MM.1S (cell line): ENCODE results near the gene ADGRV1.

Source experiments
- DNase-seq: peaks from one replicate; pipeline ENCODE4 v3.0.0-alpha.2; 2015
- H2AFZ ChIP-seq: fragments of 300-600 bp; sonication (generic); 2 replicates; pipeline ENCODE4 v1.6.0; 2016; ENCODE audit warnings: antibody characterized with exemption, low read length
- H3F3A ChIP-seq: fragments of 300-600 bp; sonication (generic); 2 replicates; pipeline ENCODE4 v1.6.1; 2016; ENCODE audit warnings: mild to moderate bottlenecking, antibody characterized with exemption, low read length, moderate library complexity, mixed read lengths; ENCODE audit not compliant: insufficient read depth
- H3K27ac ChIP-seq: fragments of 300-600 bp; sonication (generic); 2 replicates; pipeline ENCODE4 v1.5.1; 2016; ENCODE audit warnings: mild to moderate bottlenecking, low read length
- H3K27me3 ChIP-seq: fragments of 300-600 bp; sonication (generic); replicated peaks from 2 replicates; pipeline ENCODE4 v1.6.0; 2016; ENCODE audit warnings: low read length; ENCODE audit not compliant: insufficient read depth
- H3K36me3 ChIP-seq: fragments of 300-600 bp; sonication (generic); replicated peaks from 2 replicates; pipeline ENCODE4 v1.6.1; 2016; ENCODE audit warnings: mild to moderate bottlenecking, low read length, mixed read lengths; ENCODE audit not compliant: insufficient read depth
- H3K4me1 ChIP-seq: fragments of 300-600 bp; sonication (generic); 2 replicates; pipeline ENCODE4 v1.6.1; 2016; ENCODE audit warnings: low read length, mixed read lengths
- H3K4me2 ChIP-seq: fragments of 300-600 bp; sonication (generic); 2 replicates; pipeline ENCODE4 v1.6.0; 2016; ENCODE audit warnings: low read depth, low read length
- H3K4me3 ChIP-seq: fragments of 300-600 bp; sonication (generic); 2 replicates; pipeline ENCODE4 v1.5.1; 2016; ENCODE audit warnings: low read length, mixed read lengths
- H3K79me2 ChIP-seq: fragments of 300-600 bp; sonication (generic); 2 replicates; pipeline ENCODE4 v1.6.1; 2016; ENCODE audit warnings: mixed run types, low read length, mixed read lengths
- H3K9ac ChIP-seq: fragments of 300-600 bp; sonication (generic); 2 replicates; pipeline ENCODE4 v1.6.1; 2016; ENCODE audit warnings: low read length, mixed read lengths
- H3K9me2 ChIP-seq: fragments of 300-600 bp; sonication (generic); replicated peaks from 2 replicates; pipeline ENCODE4 v1.6.1; 2016; ENCODE audit warnings: mild to moderate bottlenecking, low read length, mixed read lengths; ENCODE audit not compliant: insufficient read depth
- H3K9me3 ChIP-seq: fragments of 300-600 bp; sonication (generic); replicated peaks from 2 replicates; pipeline ENCODE4 v1.6.1; 2016; ENCODE audit warnings: mild to moderate bottlenecking, low read length, mixed read lengths; ENCODE audit not compliant: insufficient read depth
- H4K20me1 ChIP-seq: fragments of 300-600 bp; sonication (generic); 2 replicates; pipeline ENCODE4 v1.6.1; 2016; ENCODE audit warnings: mild to moderate bottlenecking, low read length, moderate library complexity, mixed read lengths; ENCODE audit not compliant: insufficient read depth
- EZH2 ChIP-seq: fragments of 300-600 bp; sonication (generic); optimal IDR thresholded peaks from 2 replicates; pipeline ENCODE3; 2017; ENCODE audit warnings: low read depth, mild to moderate bottlenecking, antibody characterized with exemption, low read length, mixed read lengths
- EZH2phosphoT487 ChIP-seq: fragments of 300-600 bp; sonication (generic); IDR thresholded peaks from 2 replicates; pipeline ENCODE4 v1.6.1; 2018; ENCODE audit warnings: antibody characterized with exemption, low read length
- TF ChIP-seq, protein P1 (sequence below): fragments of 300-600 bp; sonication (generic); IDR thresholded peaks from 2 replicates; pipeline ENCODE4 v1.5.1; 2016; ENCODE audit warnings: antibody characterized with exemption, low read length, mixed read lengths

ADGRV1 gene

DNA sequence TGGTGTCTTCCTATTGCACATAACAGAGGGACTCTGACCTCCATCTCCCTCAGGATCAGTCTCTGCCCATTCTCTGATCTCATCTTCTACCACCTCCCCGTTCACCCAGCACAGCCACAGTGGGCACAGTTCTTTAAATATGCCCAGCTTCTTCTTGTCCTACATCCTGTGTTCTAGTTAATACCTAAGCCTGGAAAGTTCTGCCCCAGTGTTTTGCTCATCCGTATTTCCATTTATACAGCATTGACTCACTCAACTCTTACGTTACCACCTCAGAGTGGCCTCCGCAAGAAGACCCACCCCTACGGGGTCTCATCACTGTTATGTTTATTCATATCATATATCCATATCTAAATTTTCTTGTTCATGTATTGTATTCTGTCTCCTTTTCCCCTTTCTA, 315.5 kb downstream of the ADGRV1 start:
- DNase-seq, result no peak
- H3K9ac ChIP-seq, result no peak overlapping the region
- H2AFZ ChIP-seq, result no peak overlapping the region
- no peaks in the 10 kb centered on the region for H3K9me2 ChIP-seq
- no peak overlapping the region for H3K27ac ChIP-seq
- H3K4me2 ChIP-seq, result no peak overlapping the region
- no peak overlapping the region for H3K4me3 ChIP-seq
- H3K27me3 ChIP-seq, result no peaks in the 10 kb centered on the region
- no peaks in the 10 kb centered on the region for H3K9me3 ChIP-seq
- no peaks in the 10 kb centered on the region for H3K79me2 ChIP-seq
- H3K4me1 ChIP-seq, result no peaks in the 10 kb centered on the region
- H3K36me3 ChIP-seq, result no peaks in the 10 kb centered on the region
- H4K20me1 ChIP-seq, result no peaks in the 10 kb centered on the region
- TF ChIP-seq EZH2 (no peak), EZH2phosphoT487 (no peak)
- TF ChIP-seq, protein P1, sequence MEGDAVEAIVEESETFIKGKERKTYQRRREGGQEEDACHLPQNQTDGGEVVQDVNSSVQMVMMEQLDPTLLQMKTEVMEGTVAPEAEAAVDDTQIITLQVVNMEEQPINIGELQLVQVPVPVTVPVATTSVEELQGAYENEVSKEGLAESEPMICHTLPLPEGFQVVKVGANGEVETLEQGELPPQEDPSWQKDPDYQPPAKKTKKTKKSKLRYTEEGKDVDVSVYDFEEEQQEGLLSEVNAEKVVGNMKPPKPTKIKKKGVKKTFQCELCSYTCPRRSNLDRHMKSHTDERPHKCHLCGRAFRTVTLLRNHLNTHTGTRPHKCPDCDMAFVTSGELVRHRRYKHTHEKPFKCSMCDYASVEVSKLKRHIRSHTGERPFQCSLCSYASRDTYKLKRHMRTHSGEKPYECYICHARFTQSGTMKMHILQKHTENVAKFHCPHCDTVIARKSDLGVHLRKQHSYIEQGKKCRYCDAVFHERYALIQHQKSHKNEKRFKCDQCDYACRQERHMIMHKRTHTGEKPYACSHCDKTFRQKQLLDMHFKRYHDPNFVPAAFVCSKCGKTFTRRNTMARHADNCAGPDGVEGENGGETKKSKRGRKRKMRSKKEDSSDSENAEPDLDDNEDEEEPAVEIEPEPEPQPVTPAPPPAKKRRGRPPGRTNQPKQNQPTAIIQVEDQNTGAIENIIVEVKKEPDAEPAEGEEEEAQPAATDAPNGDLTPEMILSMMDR, result no peak
- no peaks in the 10 kb centered on the region for H3F3A ChIP-seq

DNA sequence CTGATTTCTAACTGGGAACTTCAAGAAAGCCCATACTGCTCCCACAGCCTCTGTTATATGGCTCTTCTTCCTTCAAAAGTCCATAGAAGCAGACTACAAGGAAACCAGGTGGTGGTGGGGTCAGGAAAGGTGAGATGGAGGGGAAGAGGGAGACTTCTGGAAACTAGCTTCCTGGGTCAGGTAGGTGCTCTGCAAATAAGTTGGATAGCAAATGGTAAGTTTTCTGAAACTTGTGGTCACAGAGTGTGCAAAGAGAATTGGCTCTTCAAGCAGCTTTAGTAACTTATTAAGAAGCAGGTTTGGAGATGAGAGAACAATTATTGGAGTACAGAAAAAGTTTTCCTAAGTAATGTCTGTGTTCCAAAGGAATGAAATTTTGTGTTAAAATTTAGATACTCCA, 316.9 kb downstream of the ADGRV1 start:
- Histone ChIP-seq H3K9me2 (no peaks in the 10 kb centered on the region), H3K27ac (no peak overlapping the region), H3K4me1 (no peaks in the 10 kb centered on the region), H3K9me3 (no peaks in the 10 kb centered on the region), H3K9ac (no peak overlapping the region), H3K79me2 (no peaks in the 10 kb centered on the region), H2AFZ (no peak overlapping the region), H3K4me2 (no peak overlapping the region), H3F3A (no peaks in the 10 kb centered on the region), H3K4me3 (no peak overlapping the region), H3K36me3 (no peaks in the 10 kb centered on the region), H4K20me1 (no peaks in the 10 kb centered on the region), H3K27me3 (no peaks in the 10 kb centered on the region)
- TF ChIP-seq EZH2phosphoT487, result no peak
- TF ChIP-seq EZH2, result no peak
- TF ChIP-seq, protein P1, result no peak
- DNase-seq, result no peak

DNA sequence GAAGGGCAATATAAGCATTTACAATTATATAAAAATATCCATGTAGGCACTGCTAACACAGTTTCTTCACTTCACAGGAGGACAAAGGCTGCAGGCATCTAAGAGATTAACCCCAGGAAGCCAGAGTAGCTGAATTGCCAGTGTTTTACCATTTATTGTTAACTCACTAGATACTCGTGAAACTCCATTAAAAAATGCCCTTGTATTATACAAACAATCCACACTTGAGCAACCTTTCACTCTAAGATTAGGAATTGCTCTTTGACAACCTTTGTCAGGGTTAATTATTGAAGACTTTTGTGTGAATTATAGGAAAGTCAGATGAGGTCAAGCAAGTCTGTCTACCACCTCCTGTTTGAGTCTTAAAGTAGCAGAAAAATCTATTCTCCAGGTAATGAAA, 317.8 kb downstream of the ADGRV1 start:
- TF ChIP-seq EZH2 (no peak), EZH2phosphoT487 (no peak)
- TF ChIP-seq, protein P1, result no peak
- Histone ChIP-seq H3K4me2 (no peak overlapping the region), H3F3A (no peaks in the 10 kb centered on the region), H3K4me3 (no peak overlapping the region), H3K9ac (no peak overlapping the region), H3K36me3 (no peaks in the 10 kb centered on the region), H3K4me1 (no peaks in the 10 kb centered on the region), H3K79me2 (no peaks in the 10 kb centered on the region), H3K9me3 (no peaks in the 10 kb centered on the region), H2AFZ (no peak overlapping the region), H3K9me2 (no peaks in the 10 kb centered on the region), H3K27ac (no peak overlapping the region), H3K27me3 (no peaks in the 10 kb centered on the region), H4K20me1 (no peaks in the 10 kb centered on the region)
- DNase-seq, result no peak
